ENCODE data around the gene PUS3. TPM values are rescaled to one million over a fixed set of nuclear protein-coding genes. Genes with fewer than 3 reads are reported as not detected.

The PUS3 gene
- total and polyA plus RNA-seq, 9 donors: 9.6 to 12.7 (median 11.0) TPM

DNA sequence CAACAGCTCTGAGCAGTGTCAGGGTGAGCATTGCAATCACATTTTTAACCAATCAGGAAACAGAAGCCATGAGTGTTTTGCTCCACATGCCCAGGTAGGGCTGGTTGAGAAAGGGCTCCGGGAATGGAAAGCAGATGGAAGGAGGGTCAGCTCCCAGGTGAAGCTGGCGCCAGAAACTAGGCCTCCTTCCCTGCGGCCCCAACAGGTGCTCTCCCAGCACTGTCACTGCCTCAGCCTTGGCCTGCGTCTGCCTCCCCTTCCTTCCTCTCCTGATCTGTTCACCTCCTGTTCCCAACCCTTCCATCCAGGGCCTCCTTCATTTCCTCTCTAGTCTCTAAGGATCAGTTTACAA, 38.2 kb upstream of the PUS3 start:
- 29% methylated on average over 3 of the region's 4 CpGs for WGBS (ENCODE audit: insufficient coverage)
- no peaks in the 10 kb centered on the region for H3K9me3 ChIP-seq (replicated peaks; ENCODE audit: control insufficient read depth, low read depth, low read length)
- H3K36me3 ChIP-seq (ENCODE audit: control insufficient read depth, insufficient read depth, low read length): no peaks in the 10 kb centered on the region
- H3K27ac ChIP-seq (ENCODE audit: low read length): peak overlapping the region; percentile 79
- H3K4me3 ChIP-seq (ENCODE audit: low read length): no peak overlapping the region
- H3K4me1 ChIP-seq (ENCODE audit: control insufficient read depth, insufficient read depth, low read length): peaks cover 42% of the 10 kb centered on the region
- DNase-seq: no peak
- peaks cover 5% of the 10 kb centered on the region for H3K27me3 ChIP-seq (ENCODE audit: control insufficient read depth, insufficient read depth, low read length)

DNA sequence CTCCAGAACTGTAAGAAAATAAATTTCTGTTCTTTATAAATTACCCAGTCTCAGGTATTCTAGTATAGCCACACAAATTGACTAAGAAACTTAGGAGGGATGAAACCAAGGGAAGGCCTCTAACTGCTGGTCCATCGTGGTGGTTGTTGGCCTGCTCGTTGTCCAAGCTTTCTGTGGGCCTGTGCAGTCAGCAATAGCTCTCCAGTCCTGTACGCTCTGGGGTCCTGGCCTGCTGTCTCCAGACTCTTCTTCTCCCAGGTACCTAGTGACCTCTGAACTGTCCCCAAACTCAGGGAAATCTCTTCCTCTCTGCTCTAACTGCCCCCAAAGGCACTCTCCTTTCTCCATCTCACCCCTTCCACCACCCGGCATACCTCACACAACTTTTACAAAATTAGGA, 37.1 kb upstream of the PUS3 start:
- no peak for DNase-seq
- H3K4me1 ChIP-seq (ENCODE audit: control insufficient read depth, insufficient read depth, low read length): peaks cover 50% of the 10 kb centered on the region
- H3K27ac ChIP-seq (ENCODE audit: low read length): no peak overlapping the region
- H3K9me3 ChIP-seq (replicated peaks; ENCODE audit: control insufficient read depth, low read depth, low read length): no peaks in the 10 kb centered on the region
- no peak overlapping the region for H3K4me3 ChIP-seq (ENCODE audit: low read length)
- 89% methylated on average over 3 of the region's 4 CpGs for WGBS (ENCODE audit: insufficient coverage)
- no peaks in the 10 kb centered on the region for H3K36me3 ChIP-seq (ENCODE audit: control insufficient read depth, insufficient read depth, low read length)
- no peaks in the 10 kb centered on the region for H3K27me3 ChIP-seq (ENCODE audit: control insufficient read depth, insufficient read depth, low read length)

DNA sequence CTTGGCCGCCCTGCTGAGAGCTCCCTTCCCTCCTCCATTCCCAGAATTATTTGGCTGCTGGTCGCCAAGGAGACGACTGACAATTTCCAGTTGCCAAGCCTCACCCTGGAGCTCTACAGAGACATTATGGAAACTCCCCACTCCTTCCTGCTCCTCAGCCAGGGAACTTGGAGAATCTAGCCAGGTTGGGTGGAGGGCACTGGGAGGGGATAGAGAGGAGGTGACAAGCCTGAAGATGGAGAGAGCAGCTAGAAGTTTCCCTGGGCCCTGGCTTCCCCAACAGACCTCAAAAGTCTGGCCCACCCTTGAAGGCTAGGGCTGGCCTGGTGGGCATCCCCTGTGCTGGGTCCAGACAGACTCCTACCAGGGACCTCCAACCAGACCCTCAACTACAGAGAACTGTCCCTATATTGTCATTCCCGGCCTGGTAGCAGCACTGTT, 36.1 kb upstream of the PUS3 start:
- Histone ChIP-seq H3K4me3 (ENCODE audit: low read length) (no peak overlapping the region), H3K27me3 (ENCODE audit: control insufficient read depth, insufficient read depth, low read length) (no peaks in the 10 kb centered on the region), H3K9me3 (replicated peaks; ENCODE audit: control insufficient read depth, low read depth, low read length) (peaks cover 2% of the 10 kb centered on the region), H3K27ac (ENCODE audit: low read length) (peak overlapping the region; percentile 47), H3K4me1 (ENCODE audit: control insufficient read depth, insufficient read depth, low read length) (peaks cover 47% of the 10 kb centered on the region), H3K36me3 (ENCODE audit: control insufficient read depth, insufficient read depth, low read length) (no peaks in the 10 kb centered on the region)
- 17% methylated on average over 1 of the region's 4 CpGs for WGBS (ENCODE audit: insufficient coverage)
- DNase-seq: peak; percentile 93

DNA sequence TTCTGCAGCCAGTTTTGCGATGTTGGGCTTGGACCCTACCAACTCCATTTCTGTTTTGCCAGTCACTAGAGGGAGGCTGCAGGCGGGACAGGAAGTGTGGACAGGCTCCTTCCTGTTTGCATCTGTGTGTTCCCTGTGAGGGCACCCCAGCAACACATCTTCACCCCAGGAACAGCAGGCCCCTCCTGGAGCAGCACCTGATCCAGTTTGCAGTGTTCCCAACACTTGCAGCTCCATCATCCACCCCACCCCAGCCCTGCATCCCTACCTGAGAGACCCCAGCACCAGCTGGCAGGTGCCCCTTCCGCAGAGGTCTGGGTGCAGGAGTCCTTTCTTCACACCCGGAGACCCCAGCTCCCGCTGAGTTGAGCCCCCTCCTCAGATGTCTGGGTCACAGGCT, 35.4 kb upstream of the PUS3 start:
- WGBS (ENCODE audit: insufficient coverage): 96% methylated on average over 4 of the region's 5 CpGs
- no peaks in the 10 kb centered on the region for H3K36me3 ChIP-seq (ENCODE audit: control insufficient read depth, insufficient read depth, low read length)
- no peaks in the 10 kb centered on the region for H3K27me3 ChIP-seq (ENCODE audit: control insufficient read depth, insufficient read depth, low read length)
- no peak overlapping the region for H3K27ac ChIP-seq (ENCODE audit: low read length)
- DNase-seq: no peak
- peaks cover 47% of the 10 kb centered on the region for H3K4me1 ChIP-seq (ENCODE audit: control insufficient read depth, insufficient read depth, low read length)
- no peak overlapping the region for H3K4me3 ChIP-seq (ENCODE audit: low read length)
- H3K9me3 ChIP-seq (replicated peaks; ENCODE audit: control insufficient read depth, low read depth, low read length): peaks cover 2% of the 10 kb centered on the region

DNA sequence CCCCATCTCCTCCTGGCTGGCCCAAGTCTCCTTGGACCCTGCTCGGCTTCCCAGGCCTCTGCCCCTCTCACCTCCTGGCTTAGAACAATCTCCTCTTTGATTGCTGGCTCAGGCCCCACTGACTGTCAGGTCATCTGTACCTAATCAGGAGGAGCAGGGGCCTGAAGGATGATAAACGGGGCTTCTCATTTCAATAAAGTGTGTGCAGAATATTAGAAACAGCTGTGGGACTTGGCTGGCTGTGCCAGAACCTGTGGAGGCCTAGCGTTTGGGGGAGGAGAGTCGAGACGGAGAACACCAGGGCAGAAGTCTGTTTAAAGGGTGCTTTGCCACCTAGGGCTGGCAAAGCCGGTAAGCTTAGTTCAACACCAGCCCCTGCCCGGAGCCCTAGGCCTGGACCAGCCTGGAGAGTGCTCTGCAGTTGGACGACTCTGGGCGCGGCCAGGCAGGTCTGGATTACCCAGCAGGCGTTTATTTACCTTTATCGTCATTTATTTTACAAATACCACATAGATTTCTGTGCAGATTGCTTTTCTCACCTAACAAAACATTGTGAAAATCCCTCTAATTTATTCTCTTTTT, 32.7 kb upstream of the PUS3 start:
- 16% methylated on average over 9 of the region's 12 CpGs for WGBS (ENCODE audit: insufficient coverage)
- no peak overlapping the region for H3K27ac ChIP-seq (ENCODE audit: low read length)
- peaks cover 29% of the 10 kb centered on the region for H3K4me1 ChIP-seq (ENCODE audit: control insufficient read depth, insufficient read depth, low read length)
- H3K36me3 ChIP-seq (ENCODE audit: control insufficient read depth, insufficient read depth, low read length): no peaks in the 10 kb centered on the region
- peak; percentile 89 for DNase-seq
- H3K27me3 ChIP-seq (ENCODE audit: control insufficient read depth, insufficient read depth, low read length): no peaks in the 10 kb centered on the region
- peaks cover 2% of the 10 kb centered on the region for H3K9me3 ChIP-seq (replicated peaks; ENCODE audit: control insufficient read depth, low read depth, low read length)
- H3K4me3 ChIP-seq (ENCODE audit: low read length): no peak overlapping the region

DNA sequence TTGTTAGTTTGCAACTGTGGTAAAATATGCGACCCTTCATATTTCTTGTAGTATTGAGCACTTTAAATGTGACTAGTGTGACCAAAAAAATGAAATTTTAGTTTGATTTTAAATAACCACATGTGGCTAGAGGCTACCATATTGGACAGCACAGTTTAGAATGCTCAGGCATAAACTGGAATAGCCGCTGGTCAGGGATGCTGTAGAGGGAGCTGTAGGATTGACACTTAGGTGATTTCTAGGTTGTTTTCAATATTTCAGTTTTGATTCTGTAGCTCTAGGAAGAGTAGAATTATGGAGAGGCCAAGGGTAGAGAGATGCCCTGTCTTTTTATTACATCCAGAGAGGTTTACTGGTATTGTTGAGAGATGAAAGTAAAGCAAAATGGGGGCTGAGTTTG, 32.0 kb upstream of the PUS3 start:
- H3K27ac ChIP-seq (ENCODE audit: low read length): no peak overlapping the region
- no peak overlapping the region for H3K4me3 ChIP-seq (ENCODE audit: low read length)
- H3K27me3 ChIP-seq (ENCODE audit: control insufficient read depth, insufficient read depth, low read length): no peaks in the 10 kb centered on the region
- H3K9me3 ChIP-seq (replicated peaks; ENCODE audit: control insufficient read depth, low read depth, low read length): peaks cover 2% of the 10 kb centered on the region
- 100% methylated on average over 1 of the region's 2 CpGs for WGBS (ENCODE audit: insufficient coverage)
- no peaks in the 10 kb centered on the region for H3K36me3 ChIP-seq (ENCODE audit: control insufficient read depth, insufficient read depth, low read length)
- DNase-seq: no peak
- peaks cover 29% of the 10 kb centered on the region for H3K4me1 ChIP-seq (ENCODE audit: control insufficient read depth, insufficient read depth, low read length)

DNA sequence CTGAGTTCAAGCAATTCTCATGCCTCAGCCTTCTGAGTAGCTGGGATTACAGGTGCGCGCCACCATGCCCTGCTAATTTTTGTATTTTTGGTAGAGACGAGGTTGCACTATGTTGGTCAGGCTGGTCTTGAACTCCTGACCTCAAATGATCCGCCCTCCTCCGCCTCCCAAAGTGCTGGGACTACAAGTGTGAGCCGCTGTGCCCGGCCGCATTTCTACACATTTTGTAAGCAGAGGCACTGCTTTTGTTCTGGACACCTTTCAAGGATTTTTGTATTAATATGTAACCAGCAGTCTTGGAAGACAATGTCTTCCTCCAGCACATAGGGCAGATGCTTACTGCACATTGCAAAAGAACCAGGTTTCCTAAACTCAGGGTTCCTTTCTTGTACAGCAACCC, 31.5 kb upstream of the PUS3 start:
- H3K4me3 ChIP-seq (ENCODE audit: low read length): no peak overlapping the region
- no peak overlapping the region for H3K27ac ChIP-seq (ENCODE audit: low read length)
- 100% methylated on average over 3 of the region's 8 CpGs for WGBS (ENCODE audit: insufficient coverage)
- H3K4me1 ChIP-seq (ENCODE audit: control insufficient read depth, insufficient read depth, low read length): peaks cover 28% of the 10 kb centered on the region
- H3K36me3 ChIP-seq (ENCODE audit: control insufficient read depth, insufficient read depth, low read length): no peaks in the 10 kb centered on the region
- H3K27me3 ChIP-seq (ENCODE audit: control insufficient read depth, insufficient read depth, low read length): no peaks in the 10 kb centered on the region
- peaks cover 2% of the 10 kb centered on the region for H3K9me3 ChIP-seq (replicated peaks; ENCODE audit: control insufficient read depth, low read depth, low read length)
- no peak for DNase-seq

DNA sequence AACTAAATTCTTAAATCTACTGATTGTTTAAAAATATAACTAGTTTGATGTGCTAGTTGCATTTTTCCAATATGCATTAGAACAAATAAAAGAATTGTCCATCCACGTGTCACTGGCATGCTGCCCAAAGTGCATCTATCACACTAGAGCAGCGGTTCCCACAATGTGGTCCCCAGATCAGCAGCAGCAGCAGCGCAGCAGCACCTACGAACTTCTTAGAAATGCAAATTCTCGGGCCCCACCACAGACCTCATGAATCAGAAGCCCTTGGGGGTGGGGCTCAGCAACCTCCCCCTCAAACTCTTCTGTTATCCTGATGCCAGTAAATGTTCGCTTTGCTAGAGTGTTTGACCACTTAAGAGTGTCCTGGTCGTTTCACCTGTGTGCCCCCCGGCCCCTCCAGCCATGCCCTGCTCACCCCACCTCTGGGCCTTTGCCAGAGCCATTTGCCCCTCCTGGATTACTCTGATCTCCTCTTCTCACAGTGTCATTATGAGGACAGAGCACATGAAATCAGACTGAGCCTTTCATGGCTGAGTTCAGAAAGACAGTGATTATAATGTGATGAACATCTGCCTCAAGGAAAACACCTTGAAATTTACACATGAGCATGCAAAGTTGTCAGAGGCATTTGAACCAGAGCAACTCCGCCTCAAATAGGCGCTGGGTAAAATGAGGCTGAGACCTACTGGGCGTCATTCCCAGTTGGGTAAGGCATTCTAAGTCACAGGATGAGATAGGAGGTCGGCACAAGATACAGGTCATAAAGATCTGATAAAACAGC, 30.2 kb upstream of the PUS3 start:
- Histone ChIP-seq H3K36me3 (ENCODE audit: control insufficient read depth, insufficient read depth, low read length) (no peaks in the 10 kb centered on the region), H3K4me3 (ENCODE audit: low read length) (no peak overlapping the region), H3K27me3 (ENCODE audit: control insufficient read depth, insufficient read depth, low read length) (no peaks in the 10 kb centered on the region), H3K9me3 (replicated peaks; ENCODE audit: control insufficient read depth, low read depth, low read length) (peaks cover 2% of the 10 kb centered on the region), H3K27ac (ENCODE audit: low read length) (no peak overlapping the region), H3K4me1 (ENCODE audit: control insufficient read depth, insufficient read depth, low read length) (peaks cover 17% of the 10 kb centered on the region)
- WGBS (ENCODE audit: insufficient coverage): 60% methylated on average over 10 of the region's 12 CpGs
- DNase-seq: no peak

DNA sequence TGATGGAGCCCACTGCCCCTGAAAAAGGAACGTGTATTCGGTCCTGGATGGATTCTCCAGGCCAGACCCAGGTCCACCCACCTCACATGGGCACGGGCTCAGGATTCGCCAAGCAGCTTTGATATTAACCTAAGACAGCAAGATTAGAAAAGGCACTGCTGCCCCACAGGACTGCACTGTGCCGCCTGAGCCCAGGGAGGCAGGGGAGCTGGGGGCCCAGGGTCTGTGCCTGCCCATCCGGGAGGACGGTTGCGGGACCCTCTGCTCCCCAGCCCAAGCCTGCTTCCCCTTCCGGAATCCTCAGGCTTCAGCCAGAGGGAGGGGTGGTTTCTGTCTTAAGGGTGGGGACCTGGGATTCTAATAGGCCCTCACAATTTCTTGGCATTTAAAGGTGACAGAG, 29.3 kb upstream of the PUS3 start:
- Histone ChIP-seq H3K4me1 (ENCODE audit: control insufficient read depth, insufficient read depth, low read length) (peaks cover 15% of the 10 kb centered on the region), H3K36me3 (ENCODE audit: control insufficient read depth, insufficient read depth, low read length) (no peaks in the 10 kb centered on the region), H3K9me3 (replicated peaks; ENCODE audit: control insufficient read depth, low read depth, low read length) (peaks cover 2% of the 10 kb centered on the region), H3K27ac (ENCODE audit: low read length) (no peak overlapping the region), H3K27me3 (ENCODE audit: control insufficient read depth, insufficient read depth, low read length) (no peaks in the 10 kb centered on the region), H3K4me3 (ENCODE audit: low read length) (no peak overlapping the region)
- 86% methylated on average over 5 of the region's 9 CpGs for WGBS (ENCODE audit: insufficient coverage)
- DNase-seq: no peak

DNA sequence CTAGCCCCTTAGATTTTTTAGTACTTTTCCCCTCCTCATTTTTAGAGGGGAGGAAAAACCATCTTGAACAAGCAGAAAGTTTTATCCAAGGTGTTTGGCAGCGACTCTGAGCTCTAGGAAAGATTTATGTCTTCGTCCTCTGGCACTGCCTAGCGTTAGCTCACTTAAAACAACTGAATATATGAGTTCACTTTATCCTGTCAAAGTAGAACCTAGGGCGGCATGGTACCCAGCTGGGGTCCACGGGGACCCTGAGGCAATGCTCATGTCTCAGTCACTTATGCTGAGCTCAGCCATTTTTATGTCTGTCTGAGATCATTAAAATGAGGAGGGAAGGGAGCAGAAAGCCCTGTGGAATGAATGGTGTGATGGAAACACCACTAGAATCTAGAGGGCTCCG, 28.7 kb upstream of the PUS3 start:
- Histone ChIP-seq H3K27me3 (ENCODE audit: control insufficient read depth, insufficient read depth, low read length) (no peaks in the 10 kb centered on the region), H3K4me1 (ENCODE audit: control insufficient read depth, insufficient read depth, low read length) (peaks cover 15% of the 10 kb centered on the region), H3K4me3 (ENCODE audit: low read length) (no peak overlapping the region), H3K36me3 (ENCODE audit: control insufficient read depth, insufficient read depth, low read length) (no peaks in the 10 kb centered on the region), H3K27ac (ENCODE audit: low read length) (no peak overlapping the region), H3K9me3 (replicated peaks; ENCODE audit: control insufficient read depth, low read depth, low read length) (peaks cover 2% of the 10 kb centered on the region)
- 42% methylated on average over 3 of the region's 6 CpGs for WGBS (ENCODE audit: insufficient coverage)
- DNase-seq: peak; percentile 85

Measured in muscle of leg (tissue), 11 donors.